ENCODE results near the gene ZDHHC11.

ZDHHC11 gene

GRCh38 chr5:850511-851006 lies at the start of gene ZDHHC11:
Gene ZDHHC11 (minus strand): TSS chr5:850986. CDS start chr5:850602, 384 bp downstream.
- no peak for FAIRE-seq

GRCh38 chr5:893711-894110 lies 42.9 kb upstream of the ZDHHC11 start:
- FAIRE-seq (no peak), DNase-seq (ENCODE audit: low spot score) (no peak)

More at GRCh38 chr5:850511-851006, at the start of gene ZDHHC11:
- DNase-seq (ENCODE audit: low spot score), result no peak

GRCh38 chr5:893137-893506 lies 42.3 kb upstream of the ZDHHC11 start:
- DNase-seq (ENCODE audit: low spot score), result no peak
- FAIRE-seq, result no peak

GRCh38 chr5:892394-893136 lies 41.8 kb upstream of the ZDHHC11 start, which contains the start of the genes BRD9 and TRIP13:
Gene BRD9 (minus strand): TSS chr5:892801. CDS start chr5:892657, 144 bp downstream.
Gene TRIP13 (plus strand): TSS chr5:892884. CDS start chr5:892999, 115 bp downstream.
- FAIRE-seq (no peak), DNase-seq (ENCODE audit: low spot score) (peak; percentile 75)

GRCh38 chr5:891837-892393 lies 41.1 kb upstream of the ZDHHC11 start:
- FAIRE-seq (no peak), DNase-seq (ENCODE audit: low spot score) (peak; percentile 8)

GRCh38 chr5:891117-891836 lies 40.5 kb upstream of the ZDHHC11 start:
- FAIRE-seq (peak; percentile 54), DNase-seq (ENCODE audit: low spot score) (peak; percentile 88)

- no peak for DNase-seq (ENCODE audit: low spot score)
- FAIRE-seq, result no peak
These were observed 38.4 kb upstream of the ZDHHC11 start for GRCh38 chr5:889075-889710.

GRCh38 chr5:888638-889035 lies 37.9 kb upstream of the ZDHHC11 start:
- FAIRE-seq (no peak), DNase-seq (ENCODE audit: low spot score) (no peak)

GRCh38 chr5:887947-888637 lies 37.3 kb upstream of the ZDHHC11 start:
- no peak for FAIRE-seq
- no peak for DNase-seq (ENCODE audit: low spot score)

GRCh38 chr5:886716-887325 lies 36.0 kb upstream of the ZDHHC11 start:
- FAIRE-seq, result no peak
- no peak for DNase-seq (ENCODE audit: low spot score)

GRCh38 chr5:886036-886435 lies 35.2 kb upstream of the ZDHHC11 start:
- DNase-seq (ENCODE audit: low spot score), result no peak
- FAIRE-seq, result no peak

GRCh38 chr5:885529-885928 lies 34.7 kb upstream of the ZDHHC11 start:
- DNase-seq (ENCODE audit: low spot score) (no peak), FAIRE-seq (no peak)

- DNase-seq (ENCODE audit: low spot score) (no peak), FAIRE-seq (no peak)
These were observed 34.3 kb upstream of the ZDHHC11 start for GRCh38 chr5:885127-885442.

- FAIRE-seq (no peak), DNase-seq (ENCODE audit: low spot score) (no peak)
These were observed 33.8 kb upstream of the ZDHHC11 start for GRCh38 chr5:884345-885126.

- DNase-seq (ENCODE audit: low spot score), result no peak
These were observed 32.8 kb upstream of the ZDHHC11 start for GRCh38 chr5:883475-884181.

GRCh38 chr5:882253-883183 lies 31.7 kb upstream of the ZDHHC11 start:
- DNase-seq (ENCODE audit: low spot score) (no peak), FAIRE-seq (no peak)

More at GRCh38 chr5:883475-884181, 32.8 kb upstream of the ZDHHC11 start:
- FAIRE-seq, result no peak

GRCh38 chr5:881551-881935 lies 30.8 kb upstream of the ZDHHC11 start:
- DNase-seq (ENCODE audit: low spot score) (no peak), FAIRE-seq (no peak)

All from RCC 7860 (cell line).